GM19328 (cell line): Measurements from ENCODE around the gene CHD5.

ENCODE experiments used
- ATAC-seq: cut with Tn5 transposase; IDR thresholded peaks from one replicate; pipeline ENCODE4 v1.9.1; 2021; ENCODE audit warnings: mild to moderate bottlenecking, moderate library complexity; ENCODE audit not compliant: unreplicated experiment

Gene CHD5

DNA sequence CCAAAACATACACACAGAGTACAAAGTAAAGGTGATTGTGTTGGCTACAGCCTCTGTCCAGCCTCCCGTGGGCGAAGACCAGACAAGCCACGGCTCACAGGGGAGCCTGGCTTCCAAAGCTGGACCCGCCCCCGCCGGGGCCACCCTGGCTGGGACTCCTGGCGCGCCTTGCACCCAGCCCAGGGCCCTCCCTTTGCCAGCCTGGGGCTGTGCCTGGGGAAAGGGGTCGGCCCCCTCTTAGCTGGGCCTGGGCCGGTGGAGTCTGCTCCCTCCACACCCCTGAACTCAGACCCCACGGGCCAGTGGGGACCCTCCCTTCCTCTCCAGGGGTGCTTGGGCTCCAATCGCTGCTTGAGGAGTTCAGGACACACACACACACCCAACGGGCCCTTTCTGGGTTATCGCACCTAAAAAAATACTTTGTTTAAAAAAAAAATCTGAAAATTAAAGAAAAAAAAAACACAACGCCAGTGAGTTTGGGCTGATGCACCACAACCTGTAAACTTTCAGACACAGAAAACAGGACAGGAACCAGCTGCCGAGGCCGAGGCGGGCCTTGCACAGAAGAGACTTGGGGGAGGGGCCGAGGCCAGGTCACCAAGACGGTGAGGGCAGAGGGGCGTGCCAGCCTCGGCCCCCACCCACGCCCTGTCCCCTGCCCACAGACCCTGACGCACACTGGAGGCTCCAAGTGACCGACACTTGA lies 78.1 kb downstream of the CHD5 start:
- no peak for ATAC-seq

DNA sequence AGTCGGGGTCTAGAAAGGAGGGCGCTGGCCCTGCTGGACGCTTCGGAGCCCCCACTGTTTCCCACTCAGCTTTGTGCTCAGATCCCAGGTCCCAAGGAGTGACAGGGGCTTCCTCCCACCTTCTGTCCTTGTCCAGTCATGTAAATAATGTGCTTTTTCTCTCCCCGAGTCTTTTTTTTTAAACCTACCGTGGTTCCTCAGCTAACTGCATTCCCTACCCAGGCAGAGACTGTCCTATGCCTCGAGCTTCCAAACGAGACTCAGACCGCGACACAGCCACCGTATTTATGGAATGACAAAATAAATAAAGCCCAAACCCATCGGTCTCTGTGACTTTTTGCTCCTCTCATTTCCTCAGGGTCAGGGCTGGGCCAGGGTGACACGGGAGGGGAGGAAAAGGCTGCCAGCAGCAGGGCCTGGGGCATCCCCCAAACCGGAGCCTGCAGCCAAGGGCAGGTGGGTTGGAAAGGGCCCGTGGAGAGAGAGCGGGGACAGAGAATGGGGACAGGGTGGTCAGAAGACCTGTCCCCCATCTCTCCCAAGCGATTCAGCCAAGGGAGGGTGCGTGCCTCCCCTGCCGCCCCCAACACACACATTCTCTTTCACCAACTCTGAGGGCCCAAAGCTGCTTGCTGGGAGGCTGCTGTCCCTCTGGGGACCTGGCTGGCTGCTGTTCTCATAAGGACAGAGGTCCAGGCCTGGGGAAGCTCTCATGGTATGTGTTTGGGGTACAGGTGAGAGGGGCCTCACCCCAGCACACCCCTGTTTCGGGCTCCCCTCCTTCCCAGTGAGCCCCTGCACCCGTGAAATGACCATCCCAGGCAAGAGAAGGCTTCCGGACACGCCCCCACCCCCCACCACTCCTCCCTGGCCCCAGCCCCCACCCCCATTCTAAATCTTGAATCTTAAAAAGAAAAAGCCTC lies 79.0 kb downstream of the CHD5 start:
- no peak for ATAC-seq

DNA sequence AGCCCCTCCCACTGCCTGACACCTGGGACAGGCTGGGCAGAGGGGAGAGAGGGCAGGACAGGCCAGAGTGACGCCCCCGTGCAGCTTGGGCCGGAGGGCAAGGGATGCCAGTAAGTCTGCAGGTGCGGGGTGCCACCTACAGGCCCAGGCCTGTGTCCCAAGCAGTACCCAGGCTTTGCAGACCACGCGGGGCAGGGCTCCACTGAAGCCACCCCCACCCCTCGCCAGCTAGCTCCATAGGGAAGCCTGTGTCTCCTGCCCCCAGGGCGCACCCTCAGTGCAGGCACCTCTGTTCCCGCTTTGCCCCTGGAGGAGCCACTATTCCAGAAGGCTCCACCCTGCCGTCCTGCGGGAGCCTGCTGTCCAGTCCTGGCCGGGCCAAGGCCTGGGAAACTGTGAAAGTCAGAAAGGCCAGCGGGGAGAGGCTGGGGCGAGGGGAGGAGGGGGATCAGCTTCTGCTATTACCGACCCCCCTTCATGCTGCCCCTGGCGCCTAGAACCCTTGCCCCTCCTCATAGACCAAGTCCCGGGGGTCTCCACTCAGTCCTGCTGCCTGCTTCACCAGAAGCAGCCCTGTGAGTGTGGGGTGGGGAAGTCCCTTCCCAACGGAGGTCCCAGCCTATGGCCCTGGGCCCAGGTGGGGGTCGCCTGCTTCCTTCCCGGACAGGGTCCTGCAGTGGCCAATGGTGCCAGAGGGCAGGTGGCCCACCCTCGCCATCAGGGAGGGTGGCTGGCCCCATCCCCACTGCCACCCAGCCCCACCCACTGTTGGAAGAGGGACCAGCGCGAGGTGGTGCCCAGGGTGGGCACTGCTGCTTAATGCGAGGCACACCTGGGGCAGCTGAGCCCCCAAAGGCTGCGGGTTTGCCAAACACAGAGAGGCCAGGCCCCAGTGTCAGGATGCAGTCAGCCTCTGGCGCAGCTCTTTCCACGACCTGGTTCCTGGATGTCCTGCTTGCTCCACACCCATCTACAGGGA lies 80.0 kb downstream of the CHD5 start:
- ATAC-seq = no peak

DNA sequence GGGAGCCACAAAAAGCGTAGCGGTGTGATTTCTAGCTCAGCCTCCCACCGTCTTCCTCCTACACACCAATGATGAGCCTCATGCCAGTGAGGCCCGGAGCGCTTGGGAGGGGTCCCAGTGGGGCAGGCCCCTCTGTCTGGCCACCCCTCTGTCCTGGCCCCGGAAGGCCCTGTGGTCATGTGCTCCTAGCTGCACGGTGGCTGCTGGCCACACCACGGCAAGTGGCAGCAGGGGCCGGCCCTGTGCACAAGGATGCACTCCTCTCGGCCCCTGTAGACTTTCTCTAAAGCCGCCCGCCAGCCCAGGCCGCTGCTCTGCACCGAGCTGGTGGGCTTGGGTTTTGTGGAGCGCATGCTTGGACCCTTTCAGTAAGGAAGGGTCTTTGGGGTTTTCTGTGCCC lies 80.8 kb downstream of the CHD5 start:
- ATAC-seq = no peak

DNA sequence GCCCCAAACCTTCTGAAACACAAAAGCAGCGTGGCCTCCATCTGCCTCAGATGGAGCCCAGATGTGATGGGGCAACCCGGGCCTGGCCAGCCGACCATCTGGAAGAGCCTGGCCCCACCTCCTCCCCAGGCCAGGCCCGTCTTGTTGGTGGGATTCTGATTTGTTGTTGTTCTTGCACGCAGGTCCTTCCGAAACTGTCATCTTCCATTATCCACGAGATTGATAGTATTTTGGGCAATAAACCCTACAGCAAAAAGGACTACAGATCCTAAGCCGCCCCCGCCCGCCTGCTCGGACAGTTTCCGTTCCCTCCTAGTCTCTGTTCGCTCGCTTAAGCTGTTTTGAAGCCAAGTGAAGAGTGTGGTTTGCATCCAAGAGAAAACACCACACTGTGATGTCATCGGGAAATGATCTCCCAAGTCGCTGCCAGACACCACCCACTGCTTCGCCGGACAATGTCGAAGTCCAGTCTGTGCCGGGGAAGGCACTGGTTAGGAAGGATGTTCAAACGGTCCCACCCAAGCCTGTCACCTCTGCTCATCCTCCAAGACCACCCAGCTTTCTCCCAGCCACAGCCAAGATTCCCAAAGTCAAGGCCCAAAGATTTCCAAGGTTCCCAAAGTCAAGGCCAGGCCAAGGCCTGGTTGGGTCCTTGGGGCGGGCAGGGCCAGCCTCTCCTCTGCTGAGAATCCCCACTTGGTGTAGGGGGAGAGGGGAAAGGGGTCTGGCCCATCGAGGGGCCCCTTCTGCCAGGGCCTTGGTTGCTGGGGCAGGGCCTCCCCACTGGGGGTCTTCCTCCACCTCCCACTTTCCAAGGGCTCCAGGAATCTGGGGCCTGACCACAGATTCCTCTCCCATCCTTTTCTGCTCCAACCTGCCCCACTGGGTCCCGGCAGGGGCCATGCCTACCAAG lies 81.6 kb downstream of the CHD5 start:
- no peak for ATAC-seq

DNA sequence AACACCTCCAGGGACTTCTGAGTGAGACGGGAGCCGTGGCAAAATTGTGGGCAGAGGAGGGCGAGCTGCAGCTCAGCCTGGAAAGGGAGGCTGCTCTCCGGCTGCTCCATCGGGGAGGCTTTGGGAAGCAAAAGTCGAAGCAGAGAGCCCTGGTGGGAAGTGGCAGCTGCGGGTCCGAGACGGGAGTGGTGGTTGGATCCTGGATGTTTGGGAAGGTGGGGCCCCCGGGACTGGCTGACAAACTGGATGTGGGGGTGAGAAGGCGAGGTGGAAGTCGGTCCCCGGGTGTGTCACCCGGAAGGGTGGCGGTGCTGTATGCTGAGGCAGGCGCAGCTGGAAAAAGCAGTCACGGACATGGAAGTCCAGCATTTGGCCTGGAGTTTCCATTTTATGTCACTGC lies 82.3 kb downstream of the CHD5 start:
- no peak for ATAC-seq

DNA sequence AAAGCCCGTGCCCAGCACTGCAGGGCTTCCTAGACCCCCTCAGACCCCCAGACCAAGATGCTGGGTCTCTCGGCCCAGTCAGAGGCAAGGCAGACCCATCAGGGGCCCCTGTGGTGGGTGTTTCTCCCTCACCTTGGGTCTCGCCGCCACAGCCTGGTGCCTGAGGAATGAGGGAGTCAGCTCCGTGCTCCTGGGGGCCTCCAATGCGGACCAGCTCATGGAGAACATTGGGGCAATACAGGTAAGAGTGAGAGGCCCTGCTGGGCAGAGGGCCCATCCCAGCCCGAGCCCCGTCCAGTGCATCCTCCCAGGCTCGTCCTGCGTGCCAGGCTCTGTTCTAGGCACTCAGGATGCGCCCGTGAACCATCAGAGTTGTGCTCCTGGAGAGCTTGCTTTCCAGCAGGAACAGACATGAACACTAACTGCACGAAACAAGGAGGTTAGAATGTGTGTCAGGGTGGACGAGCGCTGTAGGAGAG lies 83.0 kb downstream of the CHD5 start:
- no peak for ATAC-seq

DNA sequence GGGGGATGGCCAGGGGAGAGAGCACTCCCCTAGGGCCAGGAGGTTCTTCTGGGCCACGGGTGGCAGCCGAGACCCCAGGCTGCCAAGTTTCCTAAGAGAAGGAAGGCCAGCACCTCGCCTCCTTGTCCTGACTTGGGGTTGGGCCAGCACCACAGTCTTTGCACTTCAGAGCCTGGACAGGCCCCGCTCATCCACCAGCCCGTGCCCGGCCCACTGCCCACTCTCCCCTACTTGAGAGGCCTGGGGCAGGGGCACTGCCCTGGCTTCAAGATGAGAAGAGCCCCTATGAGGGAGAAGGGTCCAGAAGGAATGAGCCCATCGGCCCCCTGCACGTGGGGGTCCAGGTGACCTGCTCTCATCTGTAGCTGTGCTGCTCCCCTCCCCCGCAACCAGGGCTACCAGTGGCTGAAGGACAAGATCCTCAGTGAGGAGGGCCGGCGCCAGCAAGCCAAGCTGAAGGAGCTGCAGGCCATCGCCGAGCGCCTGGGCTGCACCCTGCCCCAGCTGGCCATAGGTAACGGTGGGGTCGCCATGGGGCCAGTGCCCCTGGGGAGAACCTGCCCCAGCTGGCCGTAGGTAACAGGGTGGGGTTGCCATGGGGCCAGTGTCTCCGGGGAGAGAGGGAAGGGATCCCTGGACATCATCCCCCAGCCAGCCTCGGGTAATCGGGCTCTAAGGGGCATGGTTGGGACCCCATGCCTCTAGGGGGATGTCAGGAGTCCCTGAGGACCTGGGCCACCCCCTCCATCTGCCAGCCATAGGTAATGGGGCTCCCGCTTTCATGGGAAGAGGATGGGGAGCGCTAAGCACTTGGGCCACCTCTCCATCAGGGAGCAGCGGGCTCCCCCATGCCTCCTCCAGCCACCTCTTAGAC lies 83.6 kb downstream of the CHD5 start:
- ATAC-seq = no peak

DNA sequence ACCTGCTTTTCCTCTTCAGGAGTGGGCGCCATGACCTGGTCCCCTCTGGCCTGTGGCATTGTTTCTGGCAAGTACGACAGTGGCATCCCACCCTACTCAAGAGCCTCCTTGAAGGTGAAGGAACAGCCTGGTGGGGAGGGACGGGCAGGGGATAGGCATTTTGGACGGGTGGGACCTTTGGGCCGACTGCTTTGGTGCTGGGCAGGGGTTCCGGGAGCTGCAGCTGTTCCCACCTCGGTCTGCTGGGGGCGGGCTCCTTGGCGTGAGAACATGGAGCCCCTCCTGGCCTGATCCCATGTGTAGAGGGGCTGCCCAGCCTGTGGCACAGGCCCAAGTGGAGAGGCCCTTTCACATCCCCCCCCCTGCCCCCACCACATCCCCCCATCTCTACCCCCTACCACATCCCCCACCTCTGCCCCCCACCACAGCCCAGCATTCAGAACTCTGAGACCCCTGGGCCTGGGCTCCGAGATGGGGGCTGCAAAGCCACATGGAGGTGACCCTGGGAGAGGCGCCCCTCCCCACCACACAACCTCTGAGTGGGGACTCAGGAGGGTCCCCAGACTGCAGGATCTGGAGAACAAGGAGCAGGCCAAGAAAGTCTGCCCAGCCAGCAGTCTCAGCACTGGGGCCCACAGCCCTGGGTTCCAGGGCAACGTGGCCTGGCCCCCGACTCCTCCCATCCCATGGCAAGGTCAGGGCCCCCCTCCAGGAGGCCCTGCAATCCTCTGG lies 84.4 kb downstream of the CHD5 start:
- no peak for ATAC-seq

DNA sequence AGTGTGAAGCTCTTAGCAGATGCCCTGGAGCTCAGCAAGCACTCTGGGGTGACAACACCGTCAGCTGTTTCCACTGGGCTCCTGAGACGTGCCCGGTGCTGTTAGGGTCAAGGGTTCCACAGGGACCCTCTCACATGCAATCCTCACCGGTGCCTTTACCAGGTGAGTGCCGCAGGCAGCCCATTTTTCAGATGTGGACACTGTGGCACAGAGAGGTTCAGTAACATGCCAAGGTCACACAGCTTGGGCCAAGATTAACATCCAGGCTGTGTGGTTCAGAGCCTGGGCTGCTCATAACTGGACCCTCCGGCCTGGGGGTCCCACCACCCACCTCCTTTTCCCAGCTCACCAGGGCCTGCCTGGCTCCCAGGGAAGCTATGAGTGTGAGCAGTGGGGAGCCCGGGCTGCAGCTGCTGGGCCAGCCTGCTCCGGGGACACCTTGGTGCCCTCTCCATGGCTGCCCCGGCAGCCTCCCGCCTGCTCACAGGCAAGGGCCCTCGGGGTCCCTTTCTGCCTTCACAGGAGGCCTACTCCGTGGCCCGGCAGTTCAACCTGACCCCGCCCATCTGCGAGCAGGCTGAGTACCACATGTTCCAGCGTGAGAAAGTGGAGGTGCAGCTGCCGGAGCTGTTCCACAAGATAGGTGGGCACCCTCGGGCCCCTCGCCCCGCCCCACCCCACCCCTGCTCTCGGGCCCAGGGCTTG lies 85.2 kb downstream of the CHD5 start:
- no peak for ATAC-seq

DNA sequence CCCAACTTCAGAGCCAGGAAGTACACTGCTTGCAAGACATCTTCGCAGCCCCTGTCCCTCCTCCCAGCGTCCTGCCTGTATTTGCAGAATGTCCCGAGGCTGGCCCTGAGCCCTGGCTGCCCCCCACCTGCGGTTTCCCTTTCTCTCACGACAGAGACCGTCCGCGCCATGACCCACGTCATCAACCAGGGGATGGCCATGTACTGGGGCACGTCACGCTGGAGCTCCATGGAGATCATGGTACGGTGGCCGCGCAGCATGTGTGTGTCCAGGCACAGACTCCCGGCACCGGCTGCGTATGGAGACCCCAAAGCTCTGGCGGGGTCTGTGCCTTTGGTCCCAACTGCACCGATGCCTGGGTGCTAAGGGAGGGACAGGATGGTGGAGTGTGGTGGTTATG lies 85.9 kb downstream of the CHD5 start:
- no peak for ATAC-seq

DNA sequence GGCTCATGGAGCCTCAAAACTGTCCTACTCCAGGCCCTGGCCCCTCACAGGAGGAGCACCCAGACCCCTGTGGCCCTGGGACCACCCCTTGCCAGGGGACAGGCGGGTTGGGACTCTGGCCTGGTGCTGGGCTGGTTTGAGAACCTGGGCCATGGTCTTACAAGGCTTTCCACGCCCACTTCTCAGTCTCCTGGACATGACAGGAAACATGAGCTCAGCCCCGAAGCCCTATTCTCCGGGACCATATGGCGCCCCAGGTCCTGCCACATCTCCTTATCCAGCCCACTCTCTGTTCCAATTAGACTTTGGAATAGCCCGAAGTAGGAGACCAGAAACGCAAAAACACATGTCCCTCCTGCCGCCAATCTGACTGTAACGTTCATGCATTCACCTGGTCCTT lies 86.5 kb downstream of the CHD5 start:
- no peak for ATAC-seq

DNA sequence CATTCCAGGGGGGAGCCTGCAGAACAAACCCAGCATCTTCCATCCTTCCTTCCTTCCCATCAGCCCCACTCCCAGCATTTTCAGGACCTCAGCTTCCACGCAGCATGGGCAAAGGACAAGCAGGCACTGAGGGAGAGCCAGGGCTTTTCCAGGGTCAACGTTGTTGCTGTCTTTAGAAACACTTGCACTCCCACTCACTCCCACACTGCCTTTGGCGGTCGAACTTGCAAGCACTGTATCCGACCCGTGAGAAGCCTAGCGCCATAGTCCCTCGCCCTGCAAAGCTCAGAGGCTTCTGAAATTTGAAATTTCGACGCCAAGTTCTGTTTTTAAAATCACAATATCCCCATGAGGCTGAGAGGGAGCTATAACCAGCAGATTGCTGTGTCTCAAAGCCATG lies 87.0 kb downstream of the CHD5 start:
- ATAC-seq = no peak

DNA sequence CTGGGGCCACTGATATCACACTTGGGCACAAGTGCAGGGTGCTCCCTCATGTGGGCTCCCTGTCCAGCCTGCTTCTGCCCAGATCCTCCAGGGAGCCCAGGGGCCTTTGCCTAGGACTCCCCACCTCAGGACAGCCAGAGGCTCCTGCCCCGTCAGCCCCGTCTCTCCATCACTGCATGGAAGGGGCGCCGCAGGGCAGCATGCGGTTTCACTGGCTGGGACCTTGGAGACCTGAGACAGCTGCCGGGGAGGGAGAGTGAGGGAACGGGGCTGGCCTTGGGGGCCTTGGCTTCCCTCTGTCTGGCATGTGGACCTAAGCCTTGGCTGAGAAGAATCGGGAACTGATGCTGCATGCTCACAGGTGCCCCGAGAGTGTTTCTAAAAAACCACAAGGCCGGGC lies 87.9 kb downstream of the CHD5 start:
- no peak for ATAC-seq

DNA sequence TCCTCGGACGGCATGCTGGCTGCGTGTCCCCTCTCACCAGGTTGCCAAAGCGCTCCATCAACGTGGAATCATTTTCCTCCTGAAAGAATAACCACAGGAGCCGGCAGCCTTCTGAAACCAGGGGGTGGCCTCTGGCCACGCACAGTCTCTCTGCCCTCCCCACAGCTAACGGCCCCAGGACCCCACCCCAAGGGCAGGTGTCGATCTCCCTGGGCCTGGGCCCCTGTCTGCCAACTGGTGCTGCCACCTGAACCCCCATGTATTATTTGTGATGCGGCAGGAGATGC lies 88.4 kb downstream of the CHD5 start:
- no peak for ATAC-seq

DNA sequence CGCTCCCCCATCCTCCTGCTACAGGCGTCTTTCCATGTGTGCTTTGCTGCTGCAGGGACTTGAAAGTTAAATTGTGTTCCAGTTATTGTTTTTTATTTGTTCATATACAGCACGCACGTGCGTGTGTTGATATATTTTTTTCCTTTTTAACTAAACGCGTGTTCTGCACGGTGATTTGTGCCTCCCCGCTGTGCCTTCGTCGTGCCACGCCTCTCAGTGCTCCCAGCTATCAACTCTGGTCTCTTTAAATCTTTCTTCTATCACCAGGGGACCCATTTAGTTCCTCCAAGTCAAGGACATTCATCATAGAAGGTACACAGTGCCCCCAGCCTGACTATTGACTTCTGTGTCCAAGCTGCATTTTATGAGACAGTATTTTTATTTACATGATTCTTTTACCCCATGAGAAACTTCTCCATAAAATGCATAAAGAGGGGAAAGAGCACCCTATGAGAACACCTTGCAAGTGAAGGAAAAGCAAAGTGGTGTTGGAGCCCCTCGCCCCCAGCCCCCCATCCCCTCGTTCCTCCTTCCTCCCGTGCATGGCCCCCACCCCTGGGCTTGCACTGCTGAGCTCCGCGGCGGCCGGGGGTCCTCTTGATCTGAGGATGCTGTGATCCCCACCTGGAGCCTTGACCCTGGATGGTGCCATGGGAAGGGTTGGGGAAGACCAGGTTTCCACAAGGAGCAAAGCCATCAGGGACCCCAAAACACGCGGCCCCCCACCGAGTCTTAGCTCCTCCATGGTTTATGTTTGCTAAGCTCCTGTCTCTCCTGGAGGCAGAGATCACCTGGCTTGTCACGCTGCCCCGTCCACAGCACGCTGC lies 88.9 kb downstream of the CHD5 start:
- ATAC-seq = no peak

DNA sequence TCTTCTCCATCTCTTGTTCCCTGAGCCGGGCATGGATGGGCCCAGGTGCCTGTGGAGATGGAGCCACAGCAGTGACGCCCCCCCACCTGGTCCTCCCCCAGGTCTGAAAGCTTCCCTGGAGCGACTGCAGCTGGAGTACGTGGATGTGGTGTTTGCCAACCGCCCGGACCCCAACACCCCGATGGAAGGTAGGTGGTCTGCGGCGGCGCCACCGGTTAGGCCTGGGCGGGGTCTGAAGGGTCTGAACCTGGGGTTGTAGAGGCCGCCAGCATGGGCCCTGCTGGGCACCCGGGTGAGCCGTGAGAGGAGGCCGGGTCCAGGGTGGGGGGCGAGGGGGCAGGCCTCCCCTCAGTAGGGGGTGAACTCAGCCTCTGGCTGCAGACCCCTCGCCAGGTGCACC lies 89.8 kb downstream of the CHD5 start:
- no peak for ATAC-seq
